IMR-90 (cell line): Measurements from ENCODE around the gene ORAI3. TPM values are rescaled to one million over a fixed set of nuclear protein-coding genes. Genes with fewer than 3 reads are reported as not detected.
A peak's percentile ranks its signal among the peaks of the same experiment; 100 is the strongest.

Experiments used
- ATAC-seq: fragments of 200-7000 bp; cut with Tn5 transposase; 2 replicates; pipeline ENCODE4 v1.9.1; 2020; ENCODE audit warnings: low read depth, mild to moderate bottlenecking, moderate library complexity
- BruUV-seq: library from RNA; stranded (reverse); fragments of 400-500 nt; replicated peaks from 2 replicates; lab custom pipeline; 2021; lab: Mats Ljungman, UMichigan
- CTCF ChIA-PET: fragments of 300-600 bp; formaldehyde crosslinking; extraction: SDS; loops from one replicate; lab custom pipeline; 2021; ENCODE audit warnings: antibody characterized with exemption; lab: Yijun Ruan, JAX
- POLR2A ChIA-PET: fragments of 300-600 bp; sonication (Branson Sonifier 250); formaldehyde crosslinking; loops from one replicate; lab custom pipeline; 2022; ENCODE audit warnings: antibody characterized with exemption; ENCODE audit not compliant: unreplicated experiment; lab: Charles Lee
- DNase-seq: peaks from one replicate; pipeline ENCODE4 v3.0.0; 2013
- H2AFZ ChIP-seq: replicated peaks from 2 replicates; pipeline ENCODE3; 2013; ENCODE audit warnings: low read length, mild to moderate bottlenecking; ENCODE audit not compliant: poor library complexity
- H2AK5ac ChIP-seq: 2 replicates; pipeline ENCODE4 v1.6.1; 2013; ENCODE audit warnings: low read depth, low read length, inconsistent platforms
- H2AK9ac ChIP-seq: replicated peaks from 2 replicates; pipeline ENCODE3; 2013; ENCODE audit warnings: mild to moderate bottlenecking, low read depth, low read length, moderate library complexity; ENCODE audit not compliant: poor library complexity
- H2BK120ac ChIP-seq: 2 replicates; pipeline ENCODE4 v1.6.1; 2013; ENCODE audit warnings: low read depth, low read length, inconsistent platforms
- H2BK15ac ChIP-seq: 3 replicates; pipeline ENCODE4 v1.6.1; 2013; ENCODE audit warnings: low read depth, low read length, inconsistent platforms
- H2BK20ac ChIP-seq: 2 replicates; pipeline ENCODE4 v1.6.1; 2013; ENCODE audit warnings: low read depth, mild to moderate bottlenecking, inconsistent platforms, low read length, moderate library complexity
- H2BK5ac ChIP-seq: 2 replicates; pipeline ENCODE4 v1.6.1; 2013; ENCODE audit warnings: mild to moderate bottlenecking, low read depth, low read length, inconsistent platforms; ENCODE audit not compliant: poor library complexity, severe bottlenecking
- H3K14ac ChIP-seq: replicated peaks from 2 replicates; pipeline ENCODE4 v1.6.1; 2013; ENCODE audit warnings: low read depth, low read length, inconsistent platforms
- H3K18ac ChIP-seq: 2 replicates; pipeline ENCODE4 v1.6.1; 2013; ENCODE audit warnings: low read depth, low read length, control low read depth
- H3K23ac ChIP-seq: 2 replicates; pipeline ENCODE4 v1.6.1; 2013; ENCODE audit warnings: low read depth, low read length, inconsistent platforms
- H3K27ac ChIP-seq: 2 replicates; pipeline ENCODE4 v1.5.1; 2013; ENCODE audit warnings: mild to moderate bottlenecking, control low read depth, low read length; ENCODE audit not compliant: insufficient read depth
- H3K27me3 ChIP-seq: 2 replicates; pipeline ENCODE4 v1.6.1; 2013; ENCODE audit warnings: low read length; ENCODE audit not compliant: control insufficient read depth, insufficient read depth
- H3K36me3 ChIP-seq: 2 replicates; pipeline ENCODE4 v1.6.1; 2013; ENCODE audit warnings: low read length, mixed read lengths; ENCODE audit not compliant: control insufficient read depth, insufficient read depth
- H3K4ac ChIP-seq: 2 replicates; pipeline ENCODE4 v1.6.1; 2013; ENCODE audit warnings: low read depth, low read length, inconsistent platforms
- H3K4me1 ChIP-seq: 2 replicates; pipeline ENCODE4 v1.6.1; 2013; ENCODE audit warnings: low read length, mixed read lengths; ENCODE audit not compliant: control insufficient read depth, insufficient read depth
- H3K4me2 ChIP-seq: 2 replicates; pipeline ENCODE4 v1.6.1; 2013; ENCODE audit warnings: low read depth, mild to moderate bottlenecking, control low read depth, low read length, moderate library complexity
- H3K4me3 ChIP-seq: 2 replicates; pipeline ENCODE4 v1.5.1; 2013; ENCODE audit warnings: low read depth, mild to moderate bottlenecking, control low read depth, low read length, moderate library complexity; ENCODE audit not compliant: insufficient read depth
- H3K56ac ChIP-seq: 2 replicates; pipeline ENCODE4 v1.6.1; 2013; ENCODE audit warnings: low read length, inconsistent platforms; ENCODE audit not compliant: insufficient read depth; ENCODE audit errors: extremely low read depth
- H3K79me1 ChIP-seq, 2 experiments: 2 replicates each; pipeline ENCODE4 v1.6.1; 2013; ENCODE audit warnings: low read length in 2 of 2, inconsistent platforms in 1 of 2, low read depth in 1 of 2
- H3K9ac ChIP-seq: 2 replicates; pipeline ENCODE4 v1.6.1; 2013; ENCODE audit warnings: low read depth, low read length, control low read depth
- H3K9me1 ChIP-seq: 2 replicates; pipeline ENCODE4 v1.6.1; 2013; ENCODE audit warnings: low read length, inconsistent platforms; ENCODE audit not compliant: insufficient read depth
- H3K9me3 ChIP-seq: 2 replicates; pipeline ENCODE4 v1.6.1; 2013; ENCODE audit warnings: low read length; ENCODE audit not compliant: control insufficient read depth, insufficient read depth
- H4K20me1 ChIP-seq: 2 replicates; pipeline ENCODE4 v1.6.1; 2013; ENCODE audit warnings: low read length, inconsistent platforms; ENCODE audit not compliant: insufficient read depth
- H4K5ac ChIP-seq: 2 replicates; pipeline ENCODE4 v1.6.1; 2013; ENCODE audit warnings: mild to moderate bottlenecking, low read depth, low read length, control low read depth
- H4K8ac ChIP-seq, 2 experiments: 2 replicates each; pipeline ENCODE4 v1.6.1; 2013; ENCODE audit warnings: low read depth in 2 of 2, low read length in 2 of 2, control low read depth in 1 of 2, inconsistent platforms in 1 of 2
- H4K91ac ChIP-seq: 2 replicates; pipeline ENCODE4 v1.6.1; 2013; ENCODE audit warnings: low read depth, low read length, inconsistent platforms; ENCODE audit not compliant: insufficient read depth
- MAFK ChIP-seq: IDR thresholded peaks from 2 replicates; pipeline ENCODE4 v1.6.1; 2012; ENCODE audit warnings: low read depth, low read length, improper control_type of control experiment
- MXI1 ChIP-seq: IDR thresholded peaks from 2 replicates; pipeline ENCODE4 v1.6.1; 2012; ENCODE audit warnings: low read depth, mild to moderate bottlenecking, low read length, moderate library complexity, borderline replicate concordance
- POLR2A ChIP-seq: IDR thresholded peaks from 2 replicates; pipeline ENCODE4 v1.6.1; 2012; ENCODE audit warnings: mild to moderate bottlenecking, low read depth, low read length
- RCOR1 ChIP-seq: IDR thresholded peaks from 2 replicates; pipeline ENCODE4 v1.6.1; 2012; ENCODE audit warnings: mild to moderate bottlenecking, low read length, improper control_type of control experiment; ENCODE audit not compliant: insufficient replicate concordance
- WGBS, 2 experiments: methylation state at CpG; one replicate each; pipeline versions ENCODE4 v1.1.5 to v1.1.7; 2013; ENCODE audit warnings: missing lambda C conversion rate in 2 of 2; ENCODE audit not compliant: insufficient read length in 1 of 2; ENCODE audit errors: extremely low coverage in 2 of 2; 5-methylcytosine and 5-hydroxymethylcytosine counted together
- dilution Hi-C: fragments of 300-500 bp; cut with HindIII; formaldehyde crosslinking; loops from one replicate; pipeline ENCODE4 v1.14.3; 2018; ENCODE audit warnings: low sequenced_read_pairs; ENCODE audit not compliant: unreplicated experiment
- in situ Hi-C: fragments of 300-500 bp; cut with MboI; formaldehyde crosslinking; loops from 3 replicates; pipeline ENCODE4 v1.14.3; 2019; ENCODE audit warnings: low sequenced_read_pairs, inconsistent platforms, mixed read lengths
- intact Hi-C: fragments of 100-400 bp; cut with micrococcal nuclease; formaldehyde crosslinking; loops from 2 replicates; pipeline ENCODE4 v1.10.0; 2022
- polyA plus RNA-seq, 3 experiments: library from polyadenylated mRNA; depleted of rRNA; stranded (reverse); fragments of >200 nt; gene quantifications; 2 replicates each; pipeline ENCODE4 v1.2.3, GENCODE V29; 2012; ENCODE audit warnings: low replicate concordance in 1 of 3
- total RNA-seq: library from RNA; depleted of rRNA; stranded (reverse); fragments of >200 nt; gene quantifications from 2 replicates; pipeline ENCODE4 v1.2.3, GENCODE V29; 2012

Gene ORAI3
- total and polyA plus RNA-seq, 2 of the 4 experiments (the other 2 are of a cell fraction): 6.8 to 16.9 TPM

GRCh38 chr16:30907064-30907463, 41.8 kb upstream of the ORAI3 start:
- ChIA-PET POLR2A (interaction anchor here (0.6 kb wide), 1 partner anchor 15 kb away, joined by 3 read pairs; no protein-coding TSS in a partner anchor), CTCF (interaction anchor here (0.6 kb wide), 1 partner anchor 312 kb away, joined by 4 read pairs; no protein-coding TSS in a partner anchor)
- Histone ChIP-seq H3K27ac (no peak overlapping the region), H3K27me3 (no peaks in the 10 kb centered on the region), H2AK9ac (no peak overlapping the region), H3K4me1 (peaks cover 2% of the 10 kb centered on the region; the same call in 1 of the 2 replicates), H3K9me1 (peaks cover 4% of the 10 kb centered on the region; the same call in 1 of the 2 replicates), H2BK15ac (no peak overlapping the region), H3K36me3 (no peaks in the 10 kb centered on the region), H4K91ac (no peak overlapping the region), H3K18ac (no peak overlapping the region), H3K9me3 (no peaks in the 10 kb centered on the region), H2BK20ac (no peak overlapping the region), H2BK120ac (no peak overlapping the region), H4K20me1 (no peaks in the 10 kb centered on the region), H2AFZ (peak overlapping the region; percentile 14), H3K56ac (no peak overlapping the region), H3K14ac (no peak overlapping the region), H2AK5ac (no peak overlapping the region), H4K8ac (no peak overlapping the region), H3K4me3 (no peak overlapping the region), H3K79me1 (peaks cover 0 to 8% of the 10 kb centered on the region in 2 experiments; a peak in 1 of 4 replicates), H3K4ac (no peak overlapping the region), H4K5ac (no peak overlapping the region), H3K9ac (no peak overlapping the region), H2BK5ac (no peak overlapping the region), H3K4me2 (no peak overlapping the region), H3K23ac (no peak overlapping the region; the same call in 1 of the 2 replicates)
- TF ChIP-seq MXI1 (no peak), MAFK (no peak), POLR2A (no peak), RCOR1 (no peak)
- no TSS peak for BruUV-seq
- dilution Hi-C loops: no loop called here
- intact Hi-C loops: no loop called here
- no peak for DNase-seq
- no peak for ATAC-seq
- WGBS, 2 experiments: 85% methylated on average over 2 of the region's 4 CpGs; no CpG with 5 or more reads in 1 of the 2 experiments
- in situ Hi-C loops: loop anchor here (5.0 kb wide), 1 partner anchor 60 kb away; no protein-coding TSS in a partner anchor
